CD14-positive monocyte (primary cell): ENCODE results near the gene P2RX2. TPM values are rescaled to one million over a fixed set of nuclear protein-coding genes. Genes with fewer than 3 reads are reported as not detected.

Experiments used
- DNase-seq, 3 donors: peaks; one replicate each; pipeline ENCODE4 v3.0.0-alpha.2; 2011 to 2022
- H2AFZ ChIP-seq: 2 replicates; pipeline ENCODE4 v1.6.0; 2012; ENCODE audit warnings: mild to moderate bottlenecking, low read depth, low read length, inconsistent platforms; ENCODE audit not compliant: insufficient read depth, poor library complexity, severe bottlenecking
- H3K27ac ChIP-seq, 2 donors: 1 replicate in 1 of 2; 2 replicates in 1 of 2; pipeline ENCODE4 v1.5.1; 2012 to 2013; ENCODE audit warnings: low read length in 2 of 2, control low read depth in 1 of 2, inconsistent platforms in 1 of 2, low read depth in 1 of 2, mild to moderate bottlenecking in 1 of 2
- H3K27me3 ChIP-seq, 2 donors: one replicate each; pipeline versions ENCODE4 v1.6.0 to v1.6.1; 2011 to 2013; ENCODE audit warnings: low read length in 2 of 2; ENCODE audit not compliant: control insufficient read depth in 2 of 2, insufficient read depth in 2 of 2
- H3K36me3 ChIP-seq, 2 donors: replicated peaks in 1 of 2; 1 replicate in 1 of 2; 2 replicates in 1 of 2; pipeline versions ENCODE4 v1.5.1 to v1.6.1; 2012 to 2013; ENCODE audit warnings: low read length in 2 of 2, control low read depth in 1 of 2, inconsistent platforms in 1 of 2, mild to moderate bottlenecking in 1 of 2; ENCODE audit not compliant: insufficient read depth in 2 of 2, control insufficient read depth in 1 of 2
- H3K4me1 ChIP-seq, 2 donors: 1 replicate in 1 of 2; 2 replicates in 1 of 2; pipeline versions ENCODE4 v1.5.1 to v1.6.1; 2012 to 2013; ENCODE audit warnings: low read length in 2 of 2, control low read depth in 1 of 2, inconsistent platforms in 1 of 2, mild to moderate bottlenecking in 1 of 2, moderate library complexity in 1 of 2; ENCODE audit not compliant: insufficient read depth in 2 of 2, control insufficient read depth in 1 of 2
- H3K4me2 ChIP-seq: replicated peaks from 2 replicates; pipeline ENCODE3; 2012; ENCODE audit warnings: low read length, moderate library complexity, mild to moderate bottlenecking; ENCODE audit not compliant: poor library complexity, severe bottlenecking; ENCODE audit errors: extremely low read depth
- H3K4me3 ChIP-seq, 3 experiments: fragments of 200-600 bp in 1 of 3; sonication (generic) in 1 of 3; replicated peaks in 1 of 3; 1 replicate in 2 of 3; 2 replicates in 1 of 3; pipeline ENCODE4 v1.5.1; 2011 to 2013; ENCODE audit warnings: low read length in 3 of 3, mild to moderate bottlenecking in 3 of 3, control low read depth in 2 of 3, low read depth in 2 of 3, inconsistent platforms in 1 of 3, moderate library complexity in 1 of 3
- H3K79me2 ChIP-seq: 2 replicates; pipeline ENCODE4 v1.6.0; 2012; ENCODE audit warnings: mild to moderate bottlenecking, control low read depth, inconsistent platforms, low read length, moderate library complexity; ENCODE audit not compliant: insufficient read depth
- H3K9ac ChIP-seq: 2 replicates; pipeline ENCODE4 v1.6.0; 2017; ENCODE audit warnings: low read length, mild to moderate bottlenecking; ENCODE audit not compliant: insufficient read depth, poor library complexity, severe bottlenecking
- H3K9me3 ChIP-seq, 2 donors: replicated peaks in 1 of 2; 1 replicate in 1 of 2; 2 replicates in 1 of 2; pipeline versions ENCODE4 v1.5.1 to v1.6.1; 2012 to 2013; ENCODE audit warnings: low read length in 2 of 2, control low read depth in 1 of 2; ENCODE audit not compliant: control insufficient read depth in 1 of 2, insufficient read depth in 1 of 2
- H4K20me1 ChIP-seq: 2 replicates; pipeline ENCODE4 v1.6.0; 2012; ENCODE audit warnings: mild to moderate bottlenecking, low read length, control low read depth, moderate library complexity; ENCODE audit not compliant: insufficient read depth
- H3K27ac Mint-ChIP-seq, 7 donors: one replicate each; pipeline ENCODE4 v1.8.0; 2020; ENCODE audit warnings: mild to moderate bottlenecking in 7 of 7, mixed read lengths in 7 of 7, moderate library complexity in 6 of 7, inconsistent platforms in 2 of 7
- H3K27me3 Mint-ChIP-seq, 3 donors: one replicate each; pipeline ENCODE4 v1.8.0; 2021 to 2022; ENCODE audit warnings: low read depth in 3 of 3, mild to moderate bottlenecking in 3 of 3, mixed read lengths in 3 of 3, moderate library complexity in 3 of 3, inconsistent platforms in 1 of 3
- H3K36me3 Mint-ChIP-seq, 2 donors: one replicate each; pipeline ENCODE4 v1.8.0; 2020; ENCODE audit warnings: mixed read lengths in 2 of 2, inconsistent platforms in 1 of 2, mild to moderate bottlenecking in 1 of 2
- H3K4me1 Mint-ChIP-seq: one replicate; pipeline ENCODE4 v1.8.0; 2020; ENCODE audit warnings: mild to moderate bottlenecking, mixed read lengths
- H3K4me3 Mint-ChIP-seq, 2 donors: one replicate each; pipeline ENCODE4 v1.8.0; 2020; ENCODE audit warnings: mild to moderate bottlenecking in 2 of 2, mixed read lengths in 2 of 2, moderate library complexity in 1 of 2
- H3K9me3 Mint-ChIP-seq, 7 donors: one replicate each; pipeline ENCODE4 v1.8.0; 2020 to 2022; ENCODE audit warnings: mixed read lengths in 7 of 7, mild to moderate bottlenecking in 6 of 7, moderate library complexity in 6 of 7, inconsistent platforms in 2 of 7
- WGBS: methylation state at CpG from one replicate; pipeline ENCODE4 v1.1.5; 2013; ENCODE audit warnings: missing lambda C conversion rate; ENCODE audit not compliant: insufficient coverage; 5-methylcytosine and 5-hydroxymethylcytosine counted together
- intact Hi-C, 2 donors: fragments of 100-400 bp; cut with micrococcal nuclease; formaldehyde crosslinking; loops; one replicate each; pipeline versions ENCODE4 v1.15.0 to v1.15.1; 2023
- polyA minus RNA-seq: library from RNA; depleted of rRNA, polyadenylated mRNA; stranded (reverse); fragments of >200 nt; gene quantifications from 2 replicates; pipeline ENCODE4 v1.2.3, GENCODE V29; 2012
- polyA plus RNA-seq, 3 donors: library from polyadenylated mRNA; depleted of rRNA in 1 of 3; unstranded in 2 of 3; stranded (reverse) in 1 of 3; fragments of 300-500 nt in 2 of 3; fragments of >200 nt in 1 of 3; fragmentation: Illumina TruSeq in 2 of 3; gene quantifications; 1 replicate in 2 of 3; 2 replicates in 1 of 3; pipeline ENCODE4 v1.2.3, GENCODE V29; 2012 to 2021
- total RNA-seq, 12 experiments: library from RNA in 1 of 12; stranded (reverse) in 1 of 12; fragments of 120-200 nt in 1 of 12; gene quantifications; one replicate each; pipeline ENCODE4 v1.2.4 and lab custom pipeline; 2013 to 2026; ENCODE audit warnings: mixed read lengths in 6 of 12, inconsistent platforms in 1 of 12
- TF ChIP-seq, protein P1 (sequence below): fragments of 200-600 bp; IDR thresholded peaks from one replicate; pipeline ENCODE4 v1.8.0; 2022; ENCODE audit warnings: antibody characterized with exemption, mild to moderate bottlenecking

The P2RX2 gene
- total RNA-seq (2013) = not detected
- polyA plus RNA-seq (not detected), polyA minus RNA-seq (not detected in 2 replicates), total RNA-seq (lab: John Stamatoyannopoulos, UW) (0 to 0.16 (median 0) reads per million in 11 experiments)

DNA sequence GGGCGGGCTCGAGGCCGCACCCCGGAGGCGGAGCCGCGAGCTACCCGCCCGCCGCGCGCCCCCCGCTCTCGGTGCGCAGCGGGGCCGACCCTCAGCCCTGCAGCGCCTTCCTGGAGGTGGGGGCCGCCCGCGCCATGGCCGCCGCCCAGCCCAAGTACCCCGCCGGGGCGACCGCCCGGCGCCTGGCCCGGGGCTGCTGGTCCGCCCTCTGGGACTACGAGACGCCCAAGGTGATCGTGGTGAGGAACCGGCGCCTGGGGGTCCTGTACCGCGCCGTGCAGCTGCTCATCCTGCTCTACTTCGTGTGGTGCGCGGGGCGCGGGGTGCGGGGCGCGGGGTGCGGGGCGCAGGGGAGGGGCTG, at the start of gene P2RX2:
Gene P2RX2 (plus strand): TSS at position 94 of the 361 bp plus-strand sequence. CDS start 41 bp downstream, at position 135.
- no peak within 1 kb of the TSS for H3K27ac Mint-ChIP-seq
- no peaks in the 10 kb centered on the region for H3K4me1 ChIP-seq
- intact Hi-C loops = loop anchor here in 1 of 2 donors (5.0 kb wide), 2 partner anchors 201 to 466 kb away; no protein-coding TSS in a partner anchor

DNA sequence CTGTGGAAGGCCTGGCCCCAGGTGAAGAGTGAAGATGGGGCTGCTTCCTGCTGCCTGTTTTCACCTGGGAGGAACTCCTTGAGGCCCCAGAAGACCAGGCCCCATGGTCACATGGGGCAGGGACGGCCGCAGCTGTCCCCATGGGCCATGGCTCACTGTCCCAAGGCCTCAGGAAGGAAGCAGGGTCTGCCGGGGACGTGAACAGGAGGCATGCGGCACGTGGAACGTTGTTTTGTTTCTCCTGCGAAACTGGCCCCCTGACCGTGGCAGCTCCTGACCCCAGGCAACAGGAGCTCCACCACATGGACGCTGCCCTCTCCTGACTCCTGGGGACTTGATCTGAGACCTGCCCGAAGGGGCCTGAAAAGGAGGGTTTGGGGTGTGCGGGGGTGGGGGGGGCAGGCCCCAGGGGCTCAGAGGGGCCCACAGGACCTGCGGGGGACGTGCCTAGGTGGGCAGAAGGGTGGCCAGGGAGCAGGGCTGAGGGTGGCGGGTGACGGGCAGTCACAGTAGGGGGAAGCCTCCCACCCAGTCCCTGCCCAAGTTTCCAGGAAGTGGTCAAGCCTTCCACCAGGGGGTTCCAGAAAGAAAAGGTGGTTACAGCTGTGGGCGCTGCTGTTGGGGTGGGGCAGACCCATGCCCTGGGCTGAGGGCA, 49.6 kb upstream of the P2RX2 start:
- H3K27me3 Mint-ChIP-seq = peaks cover 0 to 1% (median 0%) of the 10 kb centered on the region in 3 donors
- no peak overlapping the region for H3K4me2 ChIP-seq
- H3K9ac ChIP-seq = no peak overlapping the region
- H3K27me3 ChIP-seq = no peaks in the 10 kb centered on the region
- no peaks in the 10 kb centered on the region for H3K4me1 ChIP-seq
- no peaks in the 10 kb centered on the region for H3K9me3 ChIP-seq
- intact Hi-C loops = no loop called here
- no peak overlapping the region for H3K27ac Mint-ChIP-seq
- no peak overlapping the region for H3K4me3 Mint-ChIP-seq
- H3K4me3 ChIP-seq = no peak overlapping the region
- peaks cover 7% of the 10 kb centered on the region for H4K20me1 ChIP-seq
- no peak overlapping the region for H3K27ac ChIP-seq
- H3K36me3 ChIP-seq = peaks cover 31% of the 10 kb centered on the region in 2 donors
- no peak overlapping the region for H2AFZ ChIP-seq
- TF ChIP-seq, protein P1, sequence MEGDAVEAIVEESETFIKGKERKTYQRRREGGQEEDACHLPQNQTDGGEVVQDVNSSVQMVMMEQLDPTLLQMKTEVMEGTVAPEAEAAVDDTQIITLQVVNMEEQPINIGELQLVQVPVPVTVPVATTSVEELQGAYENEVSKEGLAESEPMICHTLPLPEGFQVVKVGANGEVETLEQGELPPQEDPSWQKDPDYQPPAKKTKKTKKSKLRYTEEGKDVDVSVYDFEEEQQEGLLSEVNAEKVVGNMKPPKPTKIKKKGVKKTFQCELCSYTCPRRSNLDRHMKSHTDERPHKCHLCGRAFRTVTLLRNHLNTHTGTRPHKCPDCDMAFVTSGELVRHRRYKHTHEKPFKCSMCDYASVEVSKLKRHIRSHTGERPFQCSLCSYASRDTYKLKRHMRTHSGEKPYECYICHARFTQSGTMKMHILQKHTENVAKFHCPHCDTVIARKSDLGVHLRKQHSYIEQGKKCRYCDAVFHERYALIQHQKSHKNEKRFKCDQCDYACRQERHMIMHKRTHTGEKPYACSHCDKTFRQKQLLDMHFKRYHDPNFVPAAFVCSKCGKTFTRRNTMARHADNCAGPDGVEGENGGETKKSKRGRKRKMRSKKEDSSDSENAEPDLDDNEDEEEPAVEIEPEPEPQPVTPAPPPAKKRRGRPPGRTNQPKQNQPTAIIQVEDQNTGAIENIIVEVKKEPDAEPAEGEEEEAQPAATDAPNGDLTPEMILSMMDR = no peak
- H3K9me3 Mint-ChIP-seq = no peaks in the 10 kb centered on the region
- H3K79me2 ChIP-seq = no peaks in the 10 kb centered on the region
- peaks cover 18 to 47% of the 10 kb centered on the region in 2 donors for H3K36me3 Mint-ChIP-seq
- no peak for DNase-seq
- WGBS = 87% methylated on average over 10 of the region's 17 CpGs
- H3K4me1 Mint-ChIP-seq = no peaks in the 10 kb centered on the region

More for the DNA sequence above, at the start of gene P2RX2:
- Mint-ChIP-seq H3K9me3 (peaks cover 17 to 38% (median 27%) of the 10 kb centered on the region in 7 donors), H3K4me3 (peak within 1 kb of the TSS in 1 of 2 donors; percentile 89), H3K4me1 (peaks cover 7% of the 10 kb centered on the region), H3K27me3 (peaks cover 45 to 73% (median 54%) of the 10 kb centered on the region in 3 donors), H3K36me3 (peaks cover 10% of the 10 kb centered on the region in 2 donors)
- no peaks in the 10 kb centered on the region for H3K79me2 ChIP-seq
- H2AFZ ChIP-seq = no peak within 1 kb of the TSS
- no peaks in the 10 kb centered on the region for H4K20me1 ChIP-seq
- H3K27ac ChIP-seq = no peak within 1 kb of the TSS
- WGBS = 6% methylated on average over 34 of the region's 49 CpGs
- H3K27me3 ChIP-seq = peaks cover 18 to 57% of the 10 kb centered on the region in 2 donors
- TF ChIP-seq, protein P1 = no peak
- no peak within 1 kb of the TSS for H3K9ac ChIP-seq
- H3K4me2 ChIP-seq = no peak within 1 kb of the TSS
- H3K36me3 ChIP-seq = no peaks in the 10 kb centered on the region
- no peak within 1 kb of the TSS for H3K4me3 ChIP-seq
- peaks cover 26 to 29% of the 10 kb centered on the region in 2 donors for H3K9me3 ChIP-seq
- no peak for DNase-seq
